ENCODE measurements around the gene NLN.

DNA sequence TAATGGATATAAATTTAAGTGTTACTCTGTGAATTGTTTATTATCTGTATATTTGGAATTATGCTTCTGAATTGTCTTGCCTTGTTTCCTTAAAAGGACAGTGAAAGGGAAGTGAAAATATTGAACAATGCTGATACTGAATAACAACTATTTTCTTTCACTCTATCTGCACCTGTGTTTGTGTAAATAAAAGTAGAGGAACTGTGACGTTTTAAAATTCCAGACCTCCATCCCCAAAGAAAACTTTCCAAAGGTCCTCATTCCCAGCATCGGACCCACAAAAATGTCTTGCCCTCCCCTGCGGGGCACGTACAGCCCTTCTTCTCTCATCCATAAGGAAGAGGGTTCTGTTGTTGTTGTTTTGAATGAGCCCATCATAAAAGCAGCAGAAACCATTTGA is 100.0 kb downstream of the NLN start:
- no peak for TF ChIP-seq GABPA (IDR thresholded peaks at IDR 0.05; ENCODE audit: low read depth)
- TF ChIP-seq, protein P1, sequence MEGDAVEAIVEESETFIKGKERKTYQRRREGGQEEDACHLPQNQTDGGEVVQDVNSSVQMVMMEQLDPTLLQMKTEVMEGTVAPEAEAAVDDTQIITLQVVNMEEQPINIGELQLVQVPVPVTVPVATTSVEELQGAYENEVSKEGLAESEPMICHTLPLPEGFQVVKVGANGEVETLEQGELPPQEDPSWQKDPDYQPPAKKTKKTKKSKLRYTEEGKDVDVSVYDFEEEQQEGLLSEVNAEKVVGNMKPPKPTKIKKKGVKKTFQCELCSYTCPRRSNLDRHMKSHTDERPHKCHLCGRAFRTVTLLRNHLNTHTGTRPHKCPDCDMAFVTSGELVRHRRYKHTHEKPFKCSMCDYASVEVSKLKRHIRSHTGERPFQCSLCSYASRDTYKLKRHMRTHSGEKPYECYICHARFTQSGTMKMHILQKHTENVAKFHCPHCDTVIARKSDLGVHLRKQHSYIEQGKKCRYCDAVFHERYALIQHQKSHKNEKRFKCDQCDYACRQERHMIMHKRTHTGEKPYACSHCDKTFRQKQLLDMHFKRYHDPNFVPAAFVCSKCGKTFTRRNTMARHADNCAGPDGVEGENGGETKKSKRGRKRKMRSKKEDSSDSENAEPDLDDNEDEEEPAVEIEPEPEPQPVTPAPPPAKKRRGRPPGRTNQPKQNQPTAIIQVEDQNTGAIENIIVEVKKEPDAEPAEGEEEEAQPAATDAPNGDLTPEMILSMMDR (IDR thresholded peaks at IDR 0.05; ENCODE audit: insufficient read depth, low read length): no peak

Measured in HL-60 (cell line).